ENCODE measurements around the gene HAUS8. TPM values are rescaled to one million over a fixed set of nuclear protein-coding genes. Genes with fewer than 3 reads are reported as not detected.

HAUS8 gene
- total and polyA plus RNA-seq, 9 of the 15 experiments (the other 6 are each of a cell fraction or from before 2014, with no cell fraction given) = 20.5 to 53.2 (median 36.0) TPM

DNA sequence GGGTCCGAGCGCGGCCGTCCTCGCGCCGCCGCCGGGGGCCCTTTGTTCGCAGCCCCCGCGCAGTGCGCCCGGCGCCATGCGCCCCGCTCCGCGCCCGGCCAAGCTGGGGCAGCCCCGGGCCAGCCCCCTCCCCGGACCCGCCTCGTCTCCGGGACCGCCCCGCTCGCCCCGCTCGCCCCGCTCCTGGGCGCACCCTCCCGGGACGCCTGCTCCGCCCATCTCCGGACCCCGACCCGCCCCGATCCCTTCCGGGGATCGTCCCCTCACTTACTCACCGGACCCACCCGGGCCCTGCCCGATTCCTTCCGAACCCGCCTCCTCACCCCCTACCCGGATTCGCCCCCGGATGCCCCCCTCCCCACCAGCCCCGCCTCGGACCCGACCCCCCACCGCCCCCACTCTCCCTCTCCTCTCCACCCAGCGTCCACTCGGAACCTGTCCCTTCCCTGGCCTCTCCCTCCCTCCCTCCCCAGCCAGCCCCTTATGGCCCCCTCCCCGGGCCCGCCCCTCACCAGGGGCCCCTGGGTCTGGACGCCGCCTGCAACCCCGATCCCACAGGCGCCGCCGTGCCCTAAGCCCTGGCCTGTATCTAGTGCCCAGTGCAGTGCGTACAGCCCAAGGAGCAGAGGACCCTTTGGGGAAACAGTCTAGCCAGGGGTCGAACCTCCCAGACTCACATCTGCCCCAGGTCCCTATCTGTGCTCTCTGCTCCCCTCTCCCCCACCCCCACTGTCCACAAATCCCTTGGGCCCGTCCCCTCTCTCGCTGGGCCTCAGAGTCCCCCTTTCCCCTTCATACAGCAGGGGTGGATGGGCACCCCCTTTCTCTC, 48.3 kb downstream of the HAUS8 start, which contains the start of gene CPAMD8:
CPAMD8 (minus strand) TSS at position 105 of the 829 bp plus-strand sequence. CDS start 168 bp downstream, outside the sequence.
- H3K27me3 ChIP-seq (ENCODE audit: control insufficient read depth in 2 of 2, insufficient read depth in 2 of 2, low read length in 2 of 2) = peaks cover 19 to 41% of the 10 kb centered on the region in 2 experiments; a peak in 4 of 5 replicates
- H3K4me3 ChIP-seq = no peak within 1 kb of the TSS
- no peak within 1 kb of the TSS for H3K9ac ChIP-seq (ENCODE audit: insufficient read depth in 1 of 2, low read depth in 2 of 2, low read length in 2 of 2)
- TF ChIP-seq FUS (optimal IDR thresholded peaks at IDR 0.05; ENCODE audit: low read depth, low read length) (no peak), SRSF3 (IDR thresholded peaks at IDR 0.05; ENCODE audit: insufficient read depth, low read length) (no peak), KLF10 (CRISPR knock-in tag; IDR thresholded peaks at IDR 0.05) (no peak), U2AF1 (optimal IDR thresholded peaks at IDR 0.05; ENCODE audit: low read depth, low read length) (no peak), COPS2 (conservative IDR thresholded peaks at IDR 0.05) (no peak), PHB2 (IDR thresholded peaks at IDR 0.05; ENCODE audit: low read depth) (no peak), PHTF2 (CRISPR knock-in tag; IDR thresholded peaks at IDR 0.05) (no peak), NR1H2 (CRISPR knock-in tag; IDR thresholded peaks at IDR 0.05) (no peak)
- TF ChIP-seq, protein P1, sequence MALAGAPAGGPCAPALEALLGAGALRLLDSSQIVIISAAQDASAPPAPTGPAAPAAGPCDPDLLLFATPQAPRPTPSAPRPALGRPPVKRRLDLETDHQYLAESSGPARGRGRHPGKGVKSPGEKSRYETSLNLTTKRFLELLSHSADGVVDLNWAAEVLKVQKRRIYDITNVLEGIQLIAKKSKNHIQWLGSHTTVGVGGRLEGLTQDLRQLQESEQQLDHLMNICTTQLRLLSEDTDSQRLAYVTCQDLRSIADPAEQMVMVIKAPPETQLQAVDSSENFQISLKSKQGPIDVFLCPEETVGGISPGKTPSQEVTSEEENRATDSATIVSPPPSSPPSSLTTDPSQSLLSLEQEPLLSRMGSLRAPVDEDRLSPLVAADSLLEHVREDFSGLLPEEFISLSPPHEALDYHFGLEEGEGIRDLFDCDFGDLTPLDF (CRISPR knock-in tag; IDR thresholded peaks at IDR 0.05) = no peak
- TF ChIP-seq, protein P2, sequence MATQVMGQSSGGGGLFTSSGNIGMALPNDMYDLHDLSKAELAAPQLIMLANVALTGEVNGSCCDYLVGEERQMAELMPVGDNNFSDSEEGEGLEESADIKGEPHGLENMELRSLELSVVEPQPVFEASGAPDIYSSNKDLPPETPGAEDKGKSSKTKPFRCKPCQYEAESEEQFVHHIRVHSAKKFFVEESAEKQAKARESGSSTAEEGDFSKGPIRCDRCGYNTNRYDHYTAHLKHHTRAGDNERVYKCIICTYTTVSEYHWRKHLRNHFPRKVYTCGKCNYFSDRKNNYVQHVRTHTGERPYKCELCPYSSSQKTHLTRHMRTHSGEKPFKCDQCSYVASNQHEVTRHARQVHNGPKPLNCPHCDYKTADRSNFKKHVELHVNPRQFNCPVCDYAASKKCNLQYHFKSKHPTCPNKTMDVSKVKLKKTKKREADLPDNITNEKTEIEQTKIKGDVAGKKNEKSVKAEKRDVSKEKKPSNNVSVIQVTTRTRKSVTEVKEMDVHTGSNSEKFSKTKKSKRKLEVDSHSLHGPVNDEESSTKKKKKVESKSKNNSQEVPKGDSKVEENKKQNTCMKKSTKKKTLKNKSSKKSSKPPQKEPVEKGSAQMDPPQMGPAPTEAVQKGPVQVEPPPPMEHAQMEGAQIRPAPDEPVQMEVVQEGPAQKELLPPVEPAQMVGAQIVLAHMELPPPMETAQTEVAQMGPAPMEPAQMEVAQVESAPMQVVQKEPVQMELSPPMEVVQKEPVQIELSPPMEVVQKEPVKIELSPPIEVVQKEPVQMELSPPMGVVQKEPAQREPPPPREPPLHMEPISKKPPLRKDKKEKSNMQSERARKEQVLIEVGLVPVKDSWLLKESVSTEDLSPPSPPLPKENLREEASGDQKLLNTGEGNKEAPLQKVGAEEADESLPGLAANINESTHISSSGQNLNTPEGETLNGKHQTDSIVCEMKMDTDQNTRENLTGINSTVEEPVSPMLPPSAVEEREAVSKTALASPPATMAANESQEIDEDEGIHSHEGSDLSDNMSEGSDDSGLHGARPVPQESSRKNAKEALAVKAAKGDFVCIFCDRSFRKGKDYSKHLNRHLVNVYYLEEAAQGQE (IDR thresholded peaks at IDR 0.05; ENCODE audit: borderline replicate concordance) = no peak
- TF ChIP-seq, protein P2 (CRISPR knock-in tag; IDR thresholded peaks at IDR 0.05; ENCODE audit: low read depth) = no peak
- 14% methylated on average over 17 of the region's 67 CpGs for WGBS (ENCODE audit: insufficient coverage, low coverage, missing lambda C conversion rate)
- H3K4me2 ChIP-seq (ENCODE audit: insufficient read depth, low read length) = no peak within 1 kb of the TSS
- H3K79me2 ChIP-seq (ENCODE audit: control insufficient read depth, insufficient read depth, low read length) = no peaks in the 10 kb centered on the region
- ChIA-PET POLR2A (no interaction called here), CTCF (ENCODE audit: low intra/inter-chr PET ratio) (no interaction called here)
- no TSS peak for BruUV-seq (replicated peaks)
- H3K9me3 ChIP-seq (replicated peaks; ENCODE audit: control insufficient read depth, insufficient read depth, low read depth, low read length) = no peaks in the 10 kb centered on the region
- DNase-seq (ENCODE audit: extremely low read depth in 1 of 4, low spot score in 3 of 4) = no peak
- no peaks in the 10 kb centered on the region for H3K36me3 ChIP-seq (ENCODE audit: control insufficient read depth, insufficient read depth, low read length)
- peaks cover 0 to 3% of the 10 kb centered on the region in 2 experiments; a peak in 2 of 5 replicates for H3K4me1 ChIP-seq (replicated peaks in 1 of 2; ENCODE audit: control insufficient read depth in 2 of 2, insufficient read depth in 2 of 2, low read length in 2 of 2)
- no peaks in the 10 kb centered on the region for H3K9me1 ChIP-seq (ENCODE audit: control insufficient read depth, insufficient read depth, low read length)
- no peak within 1 kb of the TSS for H2AFZ ChIP-seq (ENCODE audit: low read depth, low read length)
- in situ Hi-C loops (cut with MboI) = no loop called here
- H3K27ac ChIP-seq (ENCODE audit: extremely low read depth, low read depth, low read length) = no peak within 1 kb of the TSS
- no peaks in the 10 kb centered on the region; the same call in 1 of the 2 replicates for H4K20me1 ChIP-seq (replicated peaks; ENCODE audit: control insufficient read depth, insufficient read depth, low read length)
- intact Hi-C loops (cut with micrococcal nuclease) = no loop called here
- no peak for ATAC-seq
- FAIRE-seq = no peak
